Smooth muscle cell of the brain vasculature (primary cell): ENCODE results near the gene MAST4.

Experiments used
- DNase-seq: peaks from one replicate; pipeline ENCODE4 v3.0.0-alpha.2; 2012; ENCODE audit warnings: low read depth, low spot score

MAST4 gene

GRCh38 chr5:67187006-67187715, 591.0 kb downstream of the MAST4 start:
- no peak for DNase-seq

- DNase-seq: no peak
These were observed 592.3 kb downstream of the MAST4 start for GRCh38 chr5:67188274-67189078.

- no peak for DNase-seq
These were observed 592.8 kb downstream of the MAST4 start for GRCh38 chr5:67189079-67189354.

GRCh38 chr5:67189931-67190330, 593.7 kb downstream of the MAST4 start:
- no peak for DNase-seq

GRCh38 chr5:67190410-67190809, 594.2 kb downstream of the MAST4 start:
- no peak for DNase-seq

- no peak for DNase-seq
These were observed 594.7 kb downstream of the MAST4 start for GRCh38 chr5:67190861-67191260.

GRCh38 chr5:67192719-67193438, 596.7 kb downstream of the MAST4 start:
- DNase-seq: no peak

- no peak for DNase-seq
These were observed 597.2 kb downstream of the MAST4 start for GRCh38 chr5:67193439-67193807.

- DNase-seq: no peak
These were observed 598.0 kb downstream of the MAST4 start for GRCh38 chr5:67194166-67194565.

GRCh38 chr5:67195406-67196275, 599.4 kb downstream of the MAST4 start:
- no peak for DNase-seq

GRCh38 chr5:67196537-67197059, 600.4 kb downstream of the MAST4 start, which contains the start of gene CD180:
CD180 (minus strand) TSS chr5:67196799; CDS start chr5:67196641, 158 bp downstream.
- no peak for DNase-seq

- no peak for DNase-seq
These were observed 601.3 kb downstream of the MAST4 start for GRCh38 chr5:67197536-67197935.

- DNase-seq: no peak
These were observed 602.7 kb downstream of the MAST4 start for GRCh38 chr5:67198917-67199316.

- no peak for DNase-seq
These were observed 603.7 kb downstream of the MAST4 start for GRCh38 chr5:67199859-67200258.

- no peak for DNase-seq
These were observed 604.8 kb downstream of the MAST4 start for GRCh38 chr5:67200809-67201562.

- DNase-seq: no peak
These were observed 605.8 kb downstream of the MAST4 start for GRCh38 chr5:67201897-67202549.

GRCh38 chr5:67202828-67203227, 606.6 kb downstream of the MAST4 start:
- DNase-seq: no peak

GRCh38 chr5:67203701-67204074, 607.5 kb downstream of the MAST4 start:
- no peak for DNase-seq

GRCh38 chr5:67204821-67205220, 608.6 kb downstream of the MAST4 start:
- DNase-seq: no peak

GRCh38 chr5:67205981-67206380, 609.8 kb downstream of the MAST4 start:
- DNase-seq: no peak
